ENCODE results near the gene NPAS2. TPM values are rescaled to one million over a fixed set of nuclear protein-coding genes. Genes with fewer than 3 reads are reported as not detected.

Gene NPAS2, protein sequence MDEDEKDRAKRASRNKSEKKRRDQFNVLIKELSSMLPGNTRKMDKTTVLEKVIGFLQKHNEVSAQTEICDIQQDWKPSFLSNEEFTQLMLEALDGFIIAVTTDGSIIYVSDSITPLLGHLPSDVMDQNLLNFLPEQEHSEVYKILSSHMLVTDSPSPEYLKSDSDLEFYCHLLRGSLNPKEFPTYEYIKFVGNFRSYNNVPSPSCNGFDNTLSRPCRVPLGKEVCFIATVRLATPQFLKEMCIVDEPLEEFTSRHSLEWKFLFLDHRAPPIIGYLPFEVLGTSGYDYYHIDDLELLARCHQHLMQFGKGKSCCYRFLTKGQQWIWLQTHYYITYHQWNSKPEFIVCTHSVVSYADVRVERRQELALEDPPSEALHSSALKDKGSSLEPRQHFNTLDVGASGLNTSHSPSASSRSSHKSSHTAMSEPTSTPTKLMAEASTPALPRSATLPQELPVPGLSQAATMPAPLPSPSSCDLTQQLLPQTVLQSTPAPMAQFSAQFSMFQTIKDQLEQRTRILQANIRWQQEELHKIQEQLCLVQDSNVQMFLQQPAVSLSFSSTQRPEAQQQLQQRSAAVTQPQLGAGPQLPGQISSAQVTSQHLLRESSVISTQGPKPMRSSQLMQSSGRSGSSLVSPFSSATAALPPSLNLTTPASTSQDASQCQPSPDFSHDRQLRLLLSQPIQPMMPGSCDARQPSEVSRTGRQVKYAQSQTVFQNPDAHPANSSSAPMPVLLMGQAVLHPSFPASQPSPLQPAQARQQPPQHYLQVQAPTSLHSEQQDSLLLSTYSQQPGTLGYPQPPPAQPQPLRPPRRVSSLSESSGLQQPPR
- 12.9 and 13.2 TPM in 2 replicates for total RNA-seq

DNA sequence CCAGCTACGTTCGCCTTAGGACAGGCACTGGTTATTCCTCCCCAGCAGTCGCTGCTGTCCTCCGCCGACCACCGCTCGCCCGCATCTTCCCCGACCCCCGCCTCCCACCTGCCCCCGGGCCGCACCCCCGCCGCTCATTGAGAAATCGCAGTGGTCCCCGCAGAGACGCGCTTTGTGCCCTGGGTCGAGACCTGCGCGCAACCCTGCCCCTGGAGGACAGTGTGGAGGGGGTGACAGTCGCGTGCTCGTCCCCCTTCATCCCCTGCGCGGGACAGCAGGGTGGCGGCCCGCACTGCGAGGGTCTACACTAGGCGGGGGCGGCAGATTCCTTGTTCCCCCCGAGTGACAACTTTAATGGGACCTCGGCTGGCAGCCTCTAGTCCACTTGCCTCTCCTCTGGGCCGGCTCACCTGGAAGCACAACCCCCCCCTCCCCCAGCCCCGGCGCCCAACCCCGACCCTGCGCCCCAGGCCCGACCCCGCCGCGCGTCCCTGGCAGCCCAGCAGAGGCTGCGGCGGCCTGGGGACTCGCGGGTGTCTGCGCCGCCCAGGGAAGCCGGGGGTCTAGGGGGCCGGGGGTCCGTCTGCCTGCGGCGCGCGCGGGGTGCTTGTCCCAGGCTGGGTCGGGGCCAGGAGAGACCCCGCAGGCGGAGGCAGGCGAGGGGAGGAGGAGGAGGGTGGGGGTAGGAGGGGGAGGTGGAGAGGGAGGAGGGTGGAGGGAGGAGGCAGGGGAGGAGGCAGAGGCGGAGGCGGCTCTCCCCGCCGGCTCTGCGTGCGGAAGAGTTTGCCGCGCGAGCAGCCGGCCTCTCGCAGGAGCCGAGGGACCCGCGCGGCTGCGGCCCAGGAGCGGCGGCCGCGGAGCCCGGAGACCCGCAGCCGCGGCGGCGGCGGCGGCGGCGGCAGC is at the start of gene NPAS2:
NPAS2 (plus strand) TSS at position 770 of the 903 bp plus-strand sequence. CDS start 84,616 bp downstream, outside the sequence.

DNA sequence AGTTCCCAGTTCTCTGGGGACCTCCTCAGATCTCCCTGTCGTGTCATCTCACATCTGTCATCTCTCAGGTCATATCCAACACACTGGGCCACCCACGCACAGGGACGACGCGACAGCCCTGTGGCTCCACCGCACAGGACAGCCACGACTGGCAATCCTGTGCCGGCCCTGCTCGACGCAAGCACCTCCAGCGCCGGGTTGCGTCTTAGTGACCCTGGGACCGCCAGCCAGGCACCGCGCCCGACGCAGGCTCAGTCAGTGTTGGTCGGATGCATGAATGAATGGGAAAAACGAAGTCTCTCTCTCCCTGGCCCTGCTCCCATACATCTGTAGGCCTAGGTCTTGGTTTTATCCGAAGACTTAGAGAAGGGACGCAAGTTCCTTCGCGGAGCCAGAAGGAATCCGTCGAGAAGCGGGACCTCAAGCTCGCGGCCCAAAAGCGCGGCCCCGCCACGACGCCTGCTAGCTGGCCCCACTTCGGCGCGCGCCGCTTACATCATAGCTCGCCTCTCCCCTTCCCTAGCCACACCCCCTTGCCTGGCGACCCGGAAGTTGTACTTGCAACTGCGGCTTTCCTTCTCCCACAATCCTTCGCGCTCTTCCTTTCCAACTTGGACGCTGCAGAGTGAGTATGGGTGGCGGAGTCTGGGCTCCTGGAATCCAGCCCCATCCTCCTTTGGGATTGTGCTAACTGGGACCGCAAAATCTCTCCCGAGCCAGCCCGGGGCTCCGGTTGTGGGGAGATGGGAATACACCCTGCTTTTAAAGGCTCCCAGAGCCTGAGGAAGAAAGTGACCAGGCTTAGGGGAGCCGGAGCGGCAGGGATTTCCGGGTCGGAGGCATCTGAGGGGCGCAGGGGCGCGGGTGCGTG is 182.0 kb downstream of the NPAS2 start, which contains the start of gene RPL31:
RPL31 (plus strand) TSS at position 599 of the 871 bp plus-strand sequence. CDS start 413 bp downstream, outside the sequence.

Other genes with a start within 250 kb of the NPAS2 start
- gene RPL31, start 182.2 kb downstream of the NPAS2 start, total RNA-seq, result 532 and 2,221 TPM in 2 replicates

Data from subcutaneous preadipocyte (primary cell).